ENCODE measurements around the gene STARD6.
"Not testable (repeated sequence)": the region's sequence is repeated elsewhere in the genome, so short reads cannot be mapped to it uniquely, and the experiment has no call there.

Gene STARD6

GRCh38 chr18:54335638-54336173, 22.0 kb downstream of the STARD6 start:
- DNase-seq, result no peak

GRCh38 chr18:54330768-54331548, 26.7 kb downstream of the STARD6 start:
- no peak for DNase-seq

GRCh38 chr18:54329787-54330186, 27.9 kb downstream of the STARD6 start:
- DNase-seq, result no peak

- no peak for DNase-seq
Observed at GRCh38 chr18:54327818-54328217, 29.8 kb downstream of the STARD6 start.

- no peak for DNase-seq
Observed at GRCh38 chr18:54323970-54324369, 33.7 kb downstream of the STARD6 start.

- DNase-seq, result no peak
Observed at GRCh38 chr18:54323561-54323960, 34.1 kb downstream of the STARD6 start.

- no peak for DNase-seq
Observed at GRCh38 chr18:54316071-54316820, 41.4 kb downstream of the STARD6 start.

- DNase-seq, result not testable (repeated sequence)
Observed at GRCh38 chr18:54309564-54309963, 48.1 kb downstream of the STARD6 start.

GRCh38 chr18:54303408-54303807, 54.2 kb downstream of the STARD6 start:
- DNase-seq, result no peak

- DNase-seq, result not testable (repeated sequence)
Observed at GRCh38 chr18:54298991-54299390, 58.7 kb downstream of the STARD6 start.

- DNase-seq, result no peak
Observed at GRCh38 chr18:54296062-54296461, 61.6 kb downstream of the STARD6 start.

- no peak for DNase-seq
Observed at GRCh38 chr18:54294274-54294673, 63.4 kb downstream of the STARD6 start.

- DNase-seq, result no peak
Observed at GRCh38 chr18:54284981-54285785, 72.5 kb downstream of the STARD6 start.

GRCh38 chr18:54284535-54284934, 73.1 kb downstream of the STARD6 start:
- no peak for DNase-seq

GRCh38 chr18:54280220-54280569, 77.5 kb downstream of the STARD6 start:
- no peak for DNase-seq

- DNase-seq, result no peak
Observed at GRCh38 chr18:54279477-54280219, 78.0 kb downstream of the STARD6 start.

GRCh38 chr18:54278615-54279014, 79.0 kb downstream of the STARD6 start:
- DNase-seq, result no peak

GRCh38 chr18:54277899-54278298, 79.8 kb downstream of the STARD6 start:
- DNase-seq, result no peak
